GM12864 (cell line): ENCODE measurements around the gene MAPK8IP3.

Experiments used
- DNase-seq: peaks from one replicate; pipeline ENCODE4 v3.0.0-alpha.2; 2011; ENCODE audit warnings: low read depth
- H3K4me3 ChIP-seq: 2 replicates; pipeline ENCODE4 v1.5.1; 2011; ENCODE audit warnings: mild to moderate bottlenecking, low read depth, low read length, control low read depth
- TF ChIP-seq, protein P1 (sequence below): IDR thresholded peaks from 2 replicates; pipeline ENCODE4 v1.5.1; 2011; ENCODE audit warnings: low read depth, mild to moderate bottlenecking, moderate library complexity, low read length, control low read depth, inconsistent platforms; ENCODE audit errors: missing control alignments

The MAPK8IP3 gene, protein sequence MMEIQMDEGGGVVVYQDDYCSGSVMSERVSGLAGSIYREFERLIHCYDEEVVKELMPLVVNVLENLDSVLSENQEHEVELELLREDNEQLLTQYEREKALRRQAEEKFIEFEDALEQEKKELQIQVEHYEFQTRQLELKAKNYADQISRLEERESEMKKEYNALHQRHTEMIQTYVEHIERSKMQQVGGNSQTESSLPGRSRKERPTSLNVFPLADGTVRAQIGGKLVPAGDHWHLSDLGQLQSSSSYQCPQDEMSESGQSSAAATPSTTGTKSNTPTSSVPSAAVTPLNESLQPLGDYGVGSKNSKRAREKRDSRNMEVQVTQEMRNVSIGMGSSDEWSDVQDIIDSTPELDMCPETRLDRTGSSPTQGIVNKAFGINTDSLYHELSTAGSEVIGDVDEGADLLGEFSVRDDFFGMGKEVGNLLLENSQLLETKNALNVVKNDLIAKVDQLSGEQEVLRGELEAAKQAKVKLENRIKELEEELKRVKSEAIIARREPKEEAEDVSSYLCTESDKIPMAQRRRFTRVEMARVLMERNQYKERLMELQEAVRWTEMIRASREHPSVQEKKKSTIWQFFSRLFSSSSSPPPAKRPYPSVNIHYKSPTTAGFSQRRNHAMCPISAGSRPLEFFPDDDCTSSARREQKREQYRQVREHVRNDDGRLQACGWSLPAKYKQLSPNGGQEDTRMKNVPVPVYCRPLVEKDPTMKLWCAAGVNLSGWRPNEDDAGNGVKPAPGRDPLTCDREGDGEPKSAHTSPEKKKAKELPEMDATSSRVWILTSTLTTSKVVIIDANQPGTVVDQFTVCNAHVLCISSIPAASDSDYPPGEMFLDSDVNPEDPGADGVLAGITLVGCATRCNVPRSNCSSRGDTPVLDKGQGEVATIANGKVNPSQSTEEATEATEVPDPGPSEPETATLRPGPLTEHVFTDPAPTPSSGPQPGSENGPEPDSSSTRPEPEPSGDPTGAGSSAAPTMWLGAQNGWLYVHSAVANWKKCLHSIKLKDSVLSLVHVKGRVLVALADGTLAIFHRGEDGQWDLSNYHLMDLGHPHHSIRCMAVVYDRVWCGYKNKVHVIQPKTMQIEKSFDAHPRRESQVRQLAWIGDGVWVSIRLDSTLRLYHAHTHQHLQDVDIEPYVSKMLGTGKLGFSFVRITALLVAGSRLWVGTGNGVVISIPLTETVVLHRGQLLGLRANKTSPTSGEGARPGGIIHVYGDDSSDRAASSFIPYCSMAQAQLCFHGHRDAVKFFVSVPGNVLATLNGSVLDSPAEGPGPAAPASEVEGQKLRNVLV (N-terminal part only)

DNA sequence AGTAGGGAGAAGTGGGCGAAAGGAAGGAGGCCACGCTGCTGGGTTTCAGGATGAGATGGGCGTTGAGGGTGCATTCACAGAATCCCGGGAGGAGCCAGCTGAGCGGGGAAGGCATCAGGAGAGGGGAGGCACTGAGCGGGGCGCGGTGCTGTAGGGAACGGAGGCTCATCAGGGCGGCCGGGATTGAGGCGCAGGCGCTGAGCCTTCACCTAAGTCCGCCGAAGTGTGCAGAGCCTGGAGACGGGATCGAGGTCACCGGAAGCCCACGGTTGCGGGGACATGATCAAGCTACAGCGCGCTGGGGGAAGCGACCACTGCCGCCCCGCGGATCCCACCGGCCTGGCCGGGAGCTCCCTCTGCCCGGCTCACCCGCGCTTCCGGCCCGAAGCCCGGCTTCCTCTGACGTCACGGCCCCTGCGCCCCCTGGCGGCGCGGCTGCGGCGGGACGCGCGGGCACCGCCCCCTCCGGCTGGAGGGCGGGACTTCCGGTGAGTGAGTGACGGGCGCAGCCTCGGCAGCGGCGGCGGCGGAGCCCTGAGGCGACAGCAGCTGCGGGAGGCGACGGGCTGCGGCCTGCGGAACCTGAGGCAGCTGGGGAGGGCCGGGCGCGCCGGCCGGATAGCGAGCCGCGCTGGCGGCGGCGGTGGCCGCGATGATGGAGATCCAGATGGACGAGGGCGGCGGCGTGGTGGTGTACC is at the start of gene MAPK8IP3:
TSS of gene MAPK8IP3 (plus strand) at position 508 of the 698 bp plus-strand sequence. CDS start at position 653, 145 bp downstream.
- H3K4me3 ChIP-seq: peak within 1 kb of the TSS; percentile 99
- peak; percentile 55 for DNase-seq
- TF ChIP-seq, protein P1, sequence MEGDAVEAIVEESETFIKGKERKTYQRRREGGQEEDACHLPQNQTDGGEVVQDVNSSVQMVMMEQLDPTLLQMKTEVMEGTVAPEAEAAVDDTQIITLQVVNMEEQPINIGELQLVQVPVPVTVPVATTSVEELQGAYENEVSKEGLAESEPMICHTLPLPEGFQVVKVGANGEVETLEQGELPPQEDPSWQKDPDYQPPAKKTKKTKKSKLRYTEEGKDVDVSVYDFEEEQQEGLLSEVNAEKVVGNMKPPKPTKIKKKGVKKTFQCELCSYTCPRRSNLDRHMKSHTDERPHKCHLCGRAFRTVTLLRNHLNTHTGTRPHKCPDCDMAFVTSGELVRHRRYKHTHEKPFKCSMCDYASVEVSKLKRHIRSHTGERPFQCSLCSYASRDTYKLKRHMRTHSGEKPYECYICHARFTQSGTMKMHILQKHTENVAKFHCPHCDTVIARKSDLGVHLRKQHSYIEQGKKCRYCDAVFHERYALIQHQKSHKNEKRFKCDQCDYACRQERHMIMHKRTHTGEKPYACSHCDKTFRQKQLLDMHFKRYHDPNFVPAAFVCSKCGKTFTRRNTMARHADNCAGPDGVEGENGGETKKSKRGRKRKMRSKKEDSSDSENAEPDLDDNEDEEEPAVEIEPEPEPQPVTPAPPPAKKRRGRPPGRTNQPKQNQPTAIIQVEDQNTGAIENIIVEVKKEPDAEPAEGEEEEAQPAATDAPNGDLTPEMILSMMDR: peak; percentile 86

DNA sequence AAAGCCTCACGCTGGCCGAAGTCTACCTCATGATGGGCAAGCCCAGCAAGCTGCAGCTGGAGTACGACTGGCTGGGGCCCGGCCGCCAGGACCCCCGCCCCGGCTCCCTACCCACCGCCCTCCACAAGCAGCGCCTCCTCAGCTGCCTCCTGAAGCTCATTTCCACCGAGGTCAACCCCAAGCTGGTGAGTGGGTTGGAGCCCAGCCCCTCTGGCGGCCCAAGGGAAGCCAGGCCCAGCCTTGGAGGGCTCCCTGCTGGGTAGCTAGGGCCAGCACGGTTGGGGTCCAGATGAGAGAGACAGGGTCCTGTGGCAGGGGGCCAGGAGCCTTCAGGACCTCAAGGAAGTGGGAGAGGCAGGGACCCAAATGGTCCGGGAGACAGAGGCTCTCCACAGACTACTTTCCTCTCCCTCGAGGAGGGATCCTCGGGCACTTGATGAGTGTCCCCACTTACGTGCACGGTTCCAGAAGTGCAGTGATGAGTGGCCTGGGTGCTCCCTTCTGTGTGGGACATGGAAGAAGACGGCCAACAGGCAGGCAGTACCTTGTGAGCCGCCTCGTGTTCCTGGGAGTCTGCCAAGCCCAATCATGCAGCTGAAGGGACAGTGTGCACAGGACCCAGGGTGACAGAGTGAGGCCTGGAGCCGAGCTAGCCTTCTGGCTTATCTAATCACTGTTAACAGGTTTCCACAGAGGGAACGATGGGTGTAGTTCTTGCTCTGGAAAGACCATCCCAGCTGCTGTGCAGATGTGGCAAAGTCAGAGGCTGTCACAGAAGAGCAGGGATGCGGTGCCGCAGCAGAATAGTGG is 49.0 kb upstream of the MAPK8IP3 start:
- no peak overlapping the region for H3K4me3 ChIP-seq
- DNase-seq: no peak
- TF ChIP-seq, protein P1: no peak

DNA sequence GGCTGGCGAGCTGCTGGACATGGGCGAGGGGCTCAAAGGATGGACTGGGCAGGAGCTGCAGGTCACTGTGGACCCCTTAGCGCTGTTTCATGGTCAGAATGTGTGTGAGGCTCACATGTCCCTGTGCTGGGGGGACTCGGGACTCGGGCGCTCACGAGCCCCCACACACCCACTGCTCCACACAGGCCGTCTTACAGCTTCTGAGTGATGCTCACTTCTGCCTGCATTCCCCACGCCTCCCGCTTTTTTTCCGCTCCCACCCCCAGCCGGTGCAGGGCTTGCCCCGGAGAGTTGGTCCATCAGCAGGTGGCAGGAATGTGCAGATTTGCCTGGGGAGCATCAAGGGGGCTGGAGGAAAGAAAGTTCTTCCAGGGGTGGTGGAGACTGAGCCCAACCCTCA is 48.2 kb upstream of the MAPK8IP3 start:
- TF ChIP-seq, protein P1: no peak
- DNase-seq: no peak
- no peak overlapping the region for H3K4me3 ChIP-seq

DNA sequence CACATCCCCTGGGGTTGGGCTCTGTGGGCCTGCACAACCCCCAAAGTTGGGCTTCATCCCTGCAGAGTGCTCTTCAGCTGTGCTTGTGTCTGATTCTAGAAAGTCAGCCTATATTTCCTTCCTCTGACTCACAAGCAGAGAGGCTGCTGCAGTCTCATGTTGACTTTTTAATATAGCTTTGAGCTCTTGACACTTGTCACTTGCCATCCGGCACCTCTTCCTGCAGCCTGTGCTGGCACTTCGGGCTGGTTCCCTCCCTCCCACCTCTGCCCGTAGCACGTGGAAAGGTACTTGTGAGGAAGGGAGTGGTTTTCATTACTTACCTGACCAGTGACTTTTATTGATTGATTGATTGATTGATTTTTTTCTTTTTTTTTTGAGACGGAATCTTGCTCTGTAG is 47.0 kb upstream of the MAPK8IP3 start:
- H3K4me3 ChIP-seq: no peak overlapping the region
- TF ChIP-seq, protein P1: no peak
- DNase-seq: no peak

DNA sequence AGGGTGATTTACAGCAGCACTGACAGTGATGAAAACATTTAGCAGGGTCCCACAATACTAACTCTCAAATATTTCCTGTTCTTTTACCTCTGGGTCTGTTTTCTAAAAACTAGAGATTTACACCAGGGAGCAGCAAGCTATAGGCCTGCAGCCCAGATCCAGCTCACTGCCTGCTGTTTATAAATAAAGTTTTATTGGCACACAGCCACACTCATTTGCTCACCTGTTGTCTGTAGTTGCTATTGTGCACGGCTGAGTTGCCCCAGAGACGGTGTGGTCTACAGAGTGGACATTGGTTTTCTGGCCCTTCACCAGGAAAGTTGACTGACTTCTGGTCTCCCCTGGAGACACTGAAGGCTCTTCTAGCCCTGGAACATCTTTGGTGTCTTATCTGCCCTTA is 44.2 kb upstream of the MAPK8IP3 start:
- TF ChIP-seq, protein P1: no peak
- H3K4me3 ChIP-seq: no peak overlapping the region
- DNase-seq: no peak
